Liver (tissue), 3 donors: Measurements from ENCODE around the gene SLC39A12.

ENCODE experiments used
- EGR1 ChIP-seq, 2 donors: IDR thresholded peaks; 2 replicates each; pipeline ENCODE4 v1.6.1; 2016 to 2018; ENCODE audit warnings: antibody characterized with exemption in 2 of 2, low read depth in 2 of 2
- GABPA ChIP-seq, 2 donors: IDR thresholded peaks in 1 of 2; conservative IDR thresholded peaks in 1 of 2; 2 replicates each; pipeline ENCODE4 v1.6.1; 2016; ENCODE audit warnings: antibody characterized with exemption in 2 of 2, mild to moderate bottlenecking in 1 of 2, moderate library complexity in 1 of 2
- JUND ChIP-seq, 2 donors: IDR thresholded peaks; 2 replicates each; pipeline ENCODE4 v1.6.1; 2016; ENCODE audit warnings: antibody characterized with exemption in 2 of 2
- RAD21 ChIP-seq, 2 donors: IDR thresholded peaks; 2 replicates each; pipeline ENCODE4 v1.6.1; 2016; ENCODE audit warnings: antibody characterized with exemption in 2 of 2, mild to moderate bottlenecking in 2 of 2
- RXRA ChIP-seq, 2 donors: IDR thresholded peaks; 2 replicates each; pipeline ENCODE4 v1.6.1; 2017 to 2018; ENCODE audit warnings: antibody characterized with exemption in 2 of 2, mild to moderate bottlenecking in 1 of 2
- SP1 ChIP-seq: IDR thresholded peaks from 2 replicates; pipeline ENCODE4 v1.6.1; 2018; ENCODE audit warnings: antibody characterized with exemption, mild to moderate bottlenecking
- TF ChIP-seq, protein P1 (sequence below): fragments of 150-350 bp; IDR thresholded peaks from 2 replicates; pipeline ENCODE4 v1.5.1; 2017; ENCODE audit warnings: improper control_type of control experiment, low read depth, low read length; ENCODE audit not compliant: missing input control
- TF ChIP-seq, protein P2 (sequence below): IDR thresholded peaks from 2 replicates; pipeline ENCODE4 v1.6.1; 2016; ENCODE audit warnings: antibody characterized with exemption, mild to moderate bottlenecking
- TF ChIP-seq, protein P3 (sequence below): IDR thresholded peaks from 2 replicates; pipeline ENCODE4 v1.6.1; 2016; ENCODE audit warnings: antibody characterized with exemption
- donor health status: healthy.
- donor health status: healthy.

DNA sequence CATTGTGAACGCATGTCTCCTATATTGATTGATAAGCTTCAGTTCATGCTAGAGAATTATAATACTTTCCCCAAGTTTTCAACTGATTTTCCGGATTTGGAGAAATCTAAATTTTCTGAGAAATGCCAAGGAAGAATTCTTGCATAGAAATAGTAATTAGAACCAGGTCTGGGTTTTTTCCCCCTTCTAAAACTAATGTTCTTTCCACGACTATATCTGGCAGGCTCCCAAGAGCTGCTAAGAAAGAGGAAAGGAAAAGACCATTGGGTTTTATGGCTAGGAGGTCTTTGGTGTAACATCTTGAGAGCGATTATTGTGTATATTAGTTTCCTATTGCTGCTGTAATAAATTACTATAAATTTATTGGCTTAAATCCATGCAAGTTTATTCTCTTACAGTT lies 116.7 kb downstream of the SLC39A12 start:
- TF ChIP-seq SP1: no peak
- TF ChIP-seq, protein P1, sequence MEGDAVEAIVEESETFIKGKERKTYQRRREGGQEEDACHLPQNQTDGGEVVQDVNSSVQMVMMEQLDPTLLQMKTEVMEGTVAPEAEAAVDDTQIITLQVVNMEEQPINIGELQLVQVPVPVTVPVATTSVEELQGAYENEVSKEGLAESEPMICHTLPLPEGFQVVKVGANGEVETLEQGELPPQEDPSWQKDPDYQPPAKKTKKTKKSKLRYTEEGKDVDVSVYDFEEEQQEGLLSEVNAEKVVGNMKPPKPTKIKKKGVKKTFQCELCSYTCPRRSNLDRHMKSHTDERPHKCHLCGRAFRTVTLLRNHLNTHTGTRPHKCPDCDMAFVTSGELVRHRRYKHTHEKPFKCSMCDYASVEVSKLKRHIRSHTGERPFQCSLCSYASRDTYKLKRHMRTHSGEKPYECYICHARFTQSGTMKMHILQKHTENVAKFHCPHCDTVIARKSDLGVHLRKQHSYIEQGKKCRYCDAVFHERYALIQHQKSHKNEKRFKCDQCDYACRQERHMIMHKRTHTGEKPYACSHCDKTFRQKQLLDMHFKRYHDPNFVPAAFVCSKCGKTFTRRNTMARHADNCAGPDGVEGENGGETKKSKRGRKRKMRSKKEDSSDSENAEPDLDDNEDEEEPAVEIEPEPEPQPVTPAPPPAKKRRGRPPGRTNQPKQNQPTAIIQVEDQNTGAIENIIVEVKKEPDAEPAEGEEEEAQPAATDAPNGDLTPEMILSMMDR: no peak
- no peak for TF ChIP-seq JUND (IDR thresholded peaks at IDR 0.05)
- no peak for TF ChIP-seq RAD21 (IDR thresholded peaks at IDR 0.05)
- TF ChIP-seq, protein P2, sequence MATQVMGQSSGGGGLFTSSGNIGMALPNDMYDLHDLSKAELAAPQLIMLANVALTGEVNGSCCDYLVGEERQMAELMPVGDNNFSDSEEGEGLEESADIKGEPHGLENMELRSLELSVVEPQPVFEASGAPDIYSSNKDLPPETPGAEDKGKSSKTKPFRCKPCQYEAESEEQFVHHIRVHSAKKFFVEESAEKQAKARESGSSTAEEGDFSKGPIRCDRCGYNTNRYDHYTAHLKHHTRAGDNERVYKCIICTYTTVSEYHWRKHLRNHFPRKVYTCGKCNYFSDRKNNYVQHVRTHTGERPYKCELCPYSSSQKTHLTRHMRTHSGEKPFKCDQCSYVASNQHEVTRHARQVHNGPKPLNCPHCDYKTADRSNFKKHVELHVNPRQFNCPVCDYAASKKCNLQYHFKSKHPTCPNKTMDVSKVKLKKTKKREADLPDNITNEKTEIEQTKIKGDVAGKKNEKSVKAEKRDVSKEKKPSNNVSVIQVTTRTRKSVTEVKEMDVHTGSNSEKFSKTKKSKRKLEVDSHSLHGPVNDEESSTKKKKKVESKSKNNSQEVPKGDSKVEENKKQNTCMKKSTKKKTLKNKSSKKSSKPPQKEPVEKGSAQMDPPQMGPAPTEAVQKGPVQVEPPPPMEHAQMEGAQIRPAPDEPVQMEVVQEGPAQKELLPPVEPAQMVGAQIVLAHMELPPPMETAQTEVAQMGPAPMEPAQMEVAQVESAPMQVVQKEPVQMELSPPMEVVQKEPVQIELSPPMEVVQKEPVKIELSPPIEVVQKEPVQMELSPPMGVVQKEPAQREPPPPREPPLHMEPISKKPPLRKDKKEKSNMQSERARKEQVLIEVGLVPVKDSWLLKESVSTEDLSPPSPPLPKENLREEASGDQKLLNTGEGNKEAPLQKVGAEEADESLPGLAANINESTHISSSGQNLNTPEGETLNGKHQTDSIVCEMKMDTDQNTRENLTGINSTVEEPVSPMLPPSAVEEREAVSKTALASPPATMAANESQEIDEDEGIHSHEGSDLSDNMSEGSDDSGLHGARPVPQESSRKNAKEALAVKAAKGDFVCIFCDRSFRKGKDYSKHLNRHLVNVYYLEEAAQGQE: no peak
- TF ChIP-seq, protein P3, sequence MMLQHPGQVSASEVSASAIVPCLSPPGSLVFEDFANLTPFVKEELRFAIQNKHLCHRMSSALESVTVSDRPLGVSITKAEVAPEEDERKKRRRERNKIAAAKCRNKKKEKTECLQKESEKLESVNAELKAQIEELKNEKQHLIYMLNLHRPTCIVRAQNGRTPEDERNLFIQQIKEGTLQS: no peak
- no peak for TF ChIP-seq GABPA (IDR thresholded peaks at IDR 0.05 in 1 of 2, conservative IDR thresholded peaks at IDR 0.05 in 1 of 2)
- TF ChIP-seq RXRA (IDR thresholded peaks at IDR 0.05): no peak
- no peak for TF ChIP-seq EGR1 (IDR thresholded peaks at IDR 0.05; ENCODE audit: low read depth in 2 of 2)
